CD4-positive, CD25-positive, alpha-beta regulatory T cell (primary cell): ENCODE data around the gene AIG1. TPM values are rescaled to one million over a fixed set of nuclear protein-coding genes. Genes with fewer than 3 reads are reported as not detected.
"Not testable (repeated sequence)": the region's sequence is repeated elsewhere in the genome, so short reads cannot be mapped to it uniquely, and the experiment has no call there.

Source experiments
- ATAC-seq, 2 donors: fragments of 150-1000 bp; cut with Tn5 transposase; one replicate each; pipeline ENCODE4 v1.10.0; 2021; ENCODE audit warnings: low read depth in 2 of 2, moderate number of reproducible peaks in 2 of 2, moderate library complexity in 1 of 2
- DNase-seq, 3 donors: peaks; one replicate each; pipeline versions ENCODE4 v3.0.0 to v3.0.0-alpha.2; 2012 to 2022; ENCODE audit warnings: mixed read lengths in 1 of 3
- H3K27ac ChIP-seq: one replicate; pipeline ENCODE4 v1.7.0; 2013; ENCODE audit warnings: mild to moderate bottlenecking, low read length; ENCODE audit not compliant: insufficient read depth, poor library complexity, severe bottlenecking
- H3K27me3 ChIP-seq: one replicate; pipeline ENCODE4 v1.7.0; 2013; ENCODE audit warnings: low read length; ENCODE audit not compliant: control insufficient read depth, insufficient read depth
- H3K36me3 ChIP-seq: one replicate; pipeline ENCODE4 v1.7.0; 2013; ENCODE audit warnings: mild to moderate bottlenecking, low read length, moderate library complexity; ENCODE audit not compliant: control insufficient read depth, insufficient read depth
- H3K4me1 ChIP-seq: 2 replicates; pipeline ENCODE4 v1.7.0; 2013; ENCODE audit warnings: mild to moderate bottlenecking, low read length; ENCODE audit not compliant: insufficient read depth, control insufficient read depth, poor library complexity, severe bottlenecking
- H3K4me3 ChIP-seq: one replicate; pipeline ENCODE4 v1.7.0; 2013; ENCODE audit warnings: low read depth, mild to moderate bottlenecking, low read length, moderate library complexity
- H3K9me3 ChIP-seq, 2 experiments: 1 replicate in 1 of 2; 2 replicates in 1 of 2; pipeline ENCODE4 v1.7.0; 2013; ENCODE audit warnings: low read length in 2 of 2, mild to moderate bottlenecking in 1 of 2, moderate library complexity in 1 of 2; ENCODE audit not compliant: control insufficient read depth in 2 of 2
- H3K27ac Mint-ChIP-seq, 3 donors: one replicate each; pipeline ENCODE4 v1.8.0; 2020 to 2022; ENCODE audit warnings: mild to moderate bottlenecking in 3 of 3, mixed read lengths in 3 of 3, moderate library complexity in 2 of 3
- H3K27me3 Mint-ChIP-seq: one replicate; pipeline ENCODE4 v1.8.0; 2022; ENCODE audit warnings: mild to moderate bottlenecking, mixed read lengths
- H3K36me3 Mint-ChIP-seq: one replicate; pipeline ENCODE4 v1.8.0; 2020; ENCODE audit warnings: mixed read lengths
- H3K4me1 Mint-ChIP-seq, 4 donors: one replicate each; pipeline ENCODE4 v1.8.0; 2020 to 2022; ENCODE audit warnings: mixed read lengths in 4 of 4, mild to moderate bottlenecking in 1 of 4
- H3K4me3 Mint-ChIP-seq, 4 donors: one replicate each; pipeline ENCODE4 v1.8.0; 2020 to 2022; ENCODE audit warnings: mild to moderate bottlenecking in 4 of 4, mixed read lengths in 4 of 4, moderate library complexity in 3 of 4
- H3K9me3 Mint-ChIP-seq, 7 donors: one replicate each; pipeline ENCODE4 v1.8.0; 2020 to 2022; ENCODE audit warnings: mixed read lengths in 7 of 7, mild to moderate bottlenecking in 3 of 7, moderate library complexity in 2 of 7
- polyA plus RNA-seq, 4 donors: library from polyadenylated mRNA; unstranded; fragments of 300-500 nt; fragmentation: Illumina TruSeq; gene quantifications; one replicate each; pipeline ENCODE4 v1.2.3, GENCODE V29; 2021
- total RNA-seq: library from RNA; stranded (reverse); gene quantifications from one replicate; pipeline ENCODE4 v1.2.3, GENCODE V29; 2022

Gene AIG1
- total and polyA plus RNA-seq, 5 donors from 2014 or later, result 4.2 to 19.6 (median 13.9) TPM

DNA sequence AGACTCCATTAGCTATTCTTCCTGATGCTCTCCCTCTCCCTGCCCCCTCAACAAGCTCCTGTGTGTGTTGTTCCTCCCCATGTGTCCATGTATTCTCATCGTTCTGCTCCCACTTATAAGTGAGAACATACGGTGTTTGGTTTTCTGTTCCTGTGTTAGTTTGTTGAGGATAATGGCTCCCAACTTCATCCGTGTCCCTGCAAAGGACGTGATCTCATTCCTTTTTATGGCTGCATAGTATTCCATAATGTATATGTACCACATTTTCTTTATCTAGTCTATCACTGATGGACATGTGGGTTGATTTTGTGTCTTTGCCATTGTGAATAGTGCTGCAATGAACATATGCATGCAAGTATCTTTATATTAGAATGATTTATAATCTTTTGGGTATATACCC is 16.3 kb upstream of the AIG1 start:
- H3K27me3 ChIP-seq, H3K36me3 Mint-ChIP-seq, H3K9me3 ChIP-seq, DNase-seq, H3K4me3 Mint-ChIP-seq, H3K9me3 Mint-ChIP-seq, H3K27ac Mint-ChIP-seq, H3K36me3 ChIP-seq, H3K27ac ChIP-seq, ATAC-seq, H3K4me1 ChIP-seq, H3K4me3 ChIP-seq: not testable (repeated sequence)
- Mint-ChIP-seq H3K4me1 (peaks cover 7 to 12% (median 8%) of the 10 kb centered on the region in 4 donors), H3K27me3 (peaks cover 55% of the 10 kb centered on the region)

DNA sequence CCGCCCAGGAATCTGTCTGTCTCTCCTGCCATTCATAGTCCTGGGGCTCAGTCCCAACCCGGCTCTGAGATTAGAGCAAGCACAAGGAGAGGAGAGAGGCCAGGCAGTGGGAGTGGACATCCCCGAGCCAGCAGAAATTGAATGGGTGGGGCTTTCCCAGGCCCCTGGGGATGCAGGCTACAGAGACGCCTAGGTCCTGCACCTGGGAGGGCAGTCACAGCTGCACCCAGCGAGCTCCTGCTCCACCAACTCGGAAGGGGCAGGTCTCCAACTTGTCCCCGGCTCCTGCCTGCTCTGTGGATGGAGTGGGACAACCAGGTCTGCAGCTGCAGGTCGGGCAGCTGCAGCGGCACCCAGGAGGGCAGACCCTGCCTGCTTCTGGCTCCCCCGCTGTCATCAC is 11.1 kb upstream of the AIG1 start:
- Mint-ChIP-seq H3K27me3 (peaks cover 40% of the 10 kb centered on the region), H3K4me1 (peaks cover 0 to 6% (median 1%) of the 10 kb centered on the region in 4 donors)
- no peak overlapping the region for H3K4me3 ChIP-seq

GRCh38 chr6:143050509-143050908 is 10.2 kb upstream of the AIG1 start:
- H3K4me1 Mint-ChIP-seq, result peaks cover 0 to 6% (median 1%) of the 10 kb centered on the region in 4 donors

More for the DNA sequence above, 11.1 kb upstream of the AIG1 start:
- DNase-seq (no peak), ATAC-seq (no peak)
- H3K36me3 Mint-ChIP-seq, result no peaks in the 10 kb centered on the region
- Histone ChIP-seq H3K9me3 (no peaks in the 10 kb centered on the region), H3K4me1 (no peaks in the 10 kb centered on the region), H3K27me3 (peaks cover 3% of the 10 kb centered on the region), H3K27ac (no peak overlapping the region), H3K36me3 (no peaks in the 10 kb centered on the region)
- H3K4me3 Mint-ChIP-seq, result no peak overlapping the region
- peaks cover 0 to 2% (median 0%) of the 10 kb centered on the region in 7 donors for H3K9me3 Mint-ChIP-seq
- no peak overlapping the region for H3K27ac Mint-ChIP-seq

GRCh38 chr6:143052282-143052681 is 8.4 kb upstream of the AIG1 start:
- Histone ChIP-seq H3K27me3 (peaks cover 6% of the 10 kb centered on the region), H3K9me3 (no peaks in the 10 kb centered on the region), H3K4me3 (no peak overlapping the region), H3K27ac (no peak overlapping the region), H3K4me1 (no peaks in the 10 kb centered on the region), H3K36me3 (no peaks in the 10 kb centered on the region)
- Mint-ChIP-seq H3K27me3 (peaks cover 25% of the 10 kb centered on the region), H3K36me3 (no peaks in the 10 kb centered on the region), H3K9me3 (no peaks in the 10 kb centered on the region), H3K4me3 (no peak overlapping the region), H3K27ac (no peak overlapping the region), H3K4me1 (peaks cover 0 to 6% (median 1%) of the 10 kb centered on the region in 4 donors)
- ATAC-seq (no peak), DNase-seq (no peak)

More at GRCh38 chr6:143050509-143050908, 10.2 kb upstream of the AIG1 start:
- Mint-ChIP-seq H3K27me3 (peaks cover 32% of the 10 kb centered on the region), H3K27ac (no peak overlapping the region), H3K9me3 (no peaks in the 10 kb centered on the region), H3K4me3 (no peak overlapping the region), H3K36me3 (no peaks in the 10 kb centered on the region)
- H3K36me3 ChIP-seq, result no peaks in the 10 kb centered on the region
- ATAC-seq (no peak), DNase-seq (no peak)
- H3K4me1 ChIP-seq, result no peaks in the 10 kb centered on the region
- H3K27ac ChIP-seq, result no peak overlapping the region
- H3K27me3 ChIP-seq, result peaks cover 6% of the 10 kb centered on the region
- no peaks in the 10 kb centered on the region for H3K9me3 ChIP-seq
- no peak overlapping the region for H3K4me3 ChIP-seq

DNA sequence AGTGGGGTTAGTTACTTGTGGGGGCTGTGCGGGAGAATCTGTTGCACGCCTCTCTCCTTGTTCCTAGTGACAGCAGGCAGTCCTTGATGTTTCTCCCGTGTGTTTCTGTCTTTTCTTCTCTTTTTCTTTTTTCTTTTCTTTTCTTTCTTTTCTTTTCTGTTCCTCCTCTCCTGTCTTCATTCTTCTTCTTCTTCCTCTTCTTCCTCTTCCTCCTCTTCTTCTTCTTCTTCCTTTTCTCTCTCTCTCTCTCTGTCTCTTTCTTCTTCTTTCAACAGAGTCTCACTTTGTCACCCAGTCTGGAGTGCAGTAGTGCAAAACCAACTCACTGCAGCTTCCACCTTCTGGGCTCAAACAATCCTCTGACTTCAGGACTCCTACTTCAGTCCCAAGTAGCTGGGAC is 6.8 kb upstream of the AIG1 start:
- no peak overlapping the region for H3K27ac Mint-ChIP-seq
- no peak overlapping the region for H3K27ac ChIP-seq
- H3K4me3 ChIP-seq, result no peak overlapping the region
- no peaks in the 10 kb centered on the region for H3K9me3 Mint-ChIP-seq
- H3K4me1 Mint-ChIP-seq, result peaks cover 0 to 6% (median 2%) of the 10 kb centered on the region in 4 donors
- peaks cover 3% of the 10 kb centered on the region for H3K27me3 ChIP-seq
- H3K36me3 ChIP-seq, result no peaks in the 10 kb centered on the region
- H3K36me3 Mint-ChIP-seq, result no peaks in the 10 kb centered on the region
- no peak for DNase-seq
- no peak for ATAC-seq
- H3K4me3 Mint-ChIP-seq, result no peak overlapping the region
- peaks cover 19% of the 10 kb centered on the region for H3K27me3 Mint-ChIP-seq
- H3K4me1 ChIP-seq, result no peaks in the 10 kb centered on the region
- H3K9me3 ChIP-seq, result no peaks in the 10 kb centered on the region

- no peaks in the 10 kb centered on the region for H3K9me3 ChIP-seq
- H3K36me3 ChIP-seq, result no peaks in the 10 kb centered on the region
- H3K4me1 Mint-ChIP-seq, result peaks cover 2 to 9% (median 5%) of the 10 kb centered on the region in 4 donors
- H3K36me3 Mint-ChIP-seq, result no peaks in the 10 kb centered on the region
- H3K9me3 Mint-ChIP-seq, result no peaks in the 10 kb centered on the region
- H3K27me3 ChIP-seq, result peaks cover 3% of the 10 kb centered on the region
- H3K27ac ChIP-seq, result no peak overlapping the region
- H3K27ac Mint-ChIP-seq, result no peak overlapping the region
- DNase-seq, result no peak
- H3K4me1 ChIP-seq, result no peaks in the 10 kb centered on the region
- ATAC-seq, result no peak
- no peak overlapping the region for H3K4me3 Mint-ChIP-seq
- H3K4me3 ChIP-seq, result no peak overlapping the region
- H3K27me3 Mint-ChIP-seq, result peaks cover 22% of the 10 kb centered on the region
These were observed 6.4 kb upstream of the AIG1 start for GRCh38 chr6:143054329-143054728.

GRCh38 chr6:143055213-143055612 is 5.5 kb upstream of the AIG1 start:
- Mint-ChIP-seq H3K27me3 (peaks cover 22% of the 10 kb centered on the region), H3K4me1 (peaks cover 11 to 17% (median 12%) of the 10 kb centered on the region in 4 donors), H3K4me3 (no peak overlapping the region), H3K27ac (no peak overlapping the region), H3K36me3 (no peaks in the 10 kb centered on the region), H3K9me3 (no peaks in the 10 kb centered on the region)
- ATAC-seq (no peak), DNase-seq (no peak)
- Histone ChIP-seq H3K4me1 (peaks cover 9% of the 10 kb centered on the region), H3K9me3 (no peaks in the 10 kb centered on the region), H3K27ac (no peak overlapping the region), H3K36me3 (no peaks in the 10 kb centered on the region), H3K27me3 (peaks cover 3% of the 10 kb centered on the region), H3K4me3 (no peak overlapping the region)

GRCh38 chr6:143055891-143056290 is 4.8 kb upstream of the AIG1 start:
- ATAC-seq (no peak), DNase-seq (no peak)
- H3K9me3 ChIP-seq, result no peaks in the 10 kb centered on the region
- H3K27ac ChIP-seq, result no peak overlapping the region
- Mint-ChIP-seq H3K9me3 (no peaks in the 10 kb centered on the region), H3K27me3 (peaks cover 23% of the 10 kb centered on the region), H3K4me1 (peaks cover 11 to 20% (median 12%) of the 10 kb centered on the region in 4 donors), H3K27ac (no peak overlapping the region), H3K4me3 (no peak overlapping the region), H3K36me3 (no peaks in the 10 kb centered on the region)
- H3K36me3 ChIP-seq, result no peaks in the 10 kb centered on the region
- H3K4me1 ChIP-seq, result peaks cover 10% of the 10 kb centered on the region
- peaks cover 3% of the 10 kb centered on the region for H3K27me3 ChIP-seq
- H3K4me3 ChIP-seq, result no peak overlapping the region
